Liver (tissue), 9 donors: ENCODE results near the gene ARL4D. TPM values are rescaled to one million over a fixed set of nuclear protein-coding genes. Genes with fewer than 3 reads are reported as not detected.

Experiments
- DNase-seq: peaks from one replicate; pipeline ENCODE4 v3.0.0-alpha.2; 2017; ENCODE audit warnings: low spot score
- H3K27ac ChIP-seq, 2 donors: one replicate each; pipeline ENCODE4 v1.7.0; 2013; ENCODE audit warnings: inconsistent platforms in 2 of 2, low read length in 2 of 2, control low read depth in 1 of 2, low read depth in 1 of 2, mild to moderate bottlenecking in 1 of 2
- H3K27me3 ChIP-seq, 4 donors: one replicate each; pipeline versions ENCODE4 v1.6.1 to v1.7.0; 2013; ENCODE audit warnings: low read length in 3 of 4, inconsistent platforms in 1 of 4, mild to moderate bottlenecking in 1 of 4, moderate library complexity in 1 of 4; ENCODE audit not compliant: control insufficient read depth in 4 of 4, insufficient read depth in 4 of 4
- H3K36me3 ChIP-seq, 4 donors: one replicate each; pipeline versions ENCODE4 v1.6.1 to v1.7.0; 2013; ENCODE audit warnings: low read length in 3 of 4, mild to moderate bottlenecking in 3 of 4, low read depth in 1 of 4, moderate library complexity in 1 of 4; ENCODE audit not compliant: control insufficient read depth in 4 of 4, insufficient read depth in 3 of 4
- H3K4me1 ChIP-seq, 4 donors: one replicate each; pipeline versions ENCODE4 v1.6.1 to v1.7.0; 2013; ENCODE audit warnings: low read length in 3 of 4, mild to moderate bottlenecking in 3 of 4, moderate library complexity in 1 of 4; ENCODE audit not compliant: control insufficient read depth in 4 of 4, insufficient read depth in 4 of 4
- H3K4me3 ChIP-seq, 3 donors: one replicate each; pipeline versions ENCODE4 v1.6.1 to v1.7.0; 2013; ENCODE audit warnings: low read length in 3 of 3, control low read depth in 1 of 3, low read depth in 1 of 3, mild to moderate bottlenecking in 1 of 3
- H3K9ac ChIP-seq, 2 donors: one replicate each; pipeline ENCODE4 v1.7.0; 2013; ENCODE audit warnings: low read length in 2 of 2, mild to moderate bottlenecking in 2 of 2, moderate library complexity in 2 of 2, control low read depth in 1 of 2, low read depth in 1 of 2
- H3K9me3 ChIP-seq, 4 donors: one replicate each; pipeline versions ENCODE4 v1.6.1 to v1.7.0; 2013; ENCODE audit warnings: low read length in 3 of 4; ENCODE audit not compliant: control insufficient read depth in 4 of 4
- ATF3 ChIP-seq: IDR thresholded peaks from 2 replicates; pipeline ENCODE4 v1.6.1; 2016; ENCODE audit warnings: antibody characterized with exemption
- CTCF ChIP-seq: fragments of 150-350 bp; IDR thresholded peaks from 2 replicates; pipeline ENCODE4 v1.5.1; 2017; ENCODE audit warnings: improper control_type of control experiment, low read depth, low read length; ENCODE audit not compliant: missing input control
- EGR1 ChIP-seq, 2 donors: IDR thresholded peaks; 2 replicates each; pipeline ENCODE4 v1.6.1; 2016 to 2018; ENCODE audit warnings: antibody characterized with exemption in 2 of 2, low read depth in 2 of 2
- FOXA1 ChIP-seq: IDR thresholded peaks from 2 replicates; pipeline ENCODE4 v1.6.1; 2016; ENCODE audit warnings: antibody characterized with exemption
- FOXA2 ChIP-seq: IDR thresholded peaks from 2 replicates; pipeline ENCODE4 v1.6.1; 2016; ENCODE audit warnings: antibody characterized with exemption
- GABPA ChIP-seq, 2 donors: IDR thresholded peaks in 1 of 2; conservative IDR thresholded peaks in 1 of 2; 2 replicates each; pipeline ENCODE4 v1.6.1; 2016; ENCODE audit warnings: antibody characterized with exemption in 2 of 2, mild to moderate bottlenecking in 1 of 2, moderate library complexity in 1 of 2
- HNF4G ChIP-seq: IDR thresholded peaks from 2 replicates; pipeline ENCODE4 v1.6.1; 2016; ENCODE audit warnings: antibody characterized with exemption
- JUND ChIP-seq, 2 donors: IDR thresholded peaks; 2 replicates each; pipeline ENCODE4 v1.6.1; 2016; ENCODE audit warnings: antibody characterized with exemption in 2 of 2
- MAX ChIP-seq: IDR thresholded peaks from 2 replicates; pipeline ENCODE4 v1.6.1; 2016; ENCODE audit warnings: antibody characterized with exemption
- NR2F2 ChIP-seq: IDR thresholded peaks from 2 replicates; pipeline ENCODE4 v1.6.1; 2016; ENCODE audit warnings: antibody characterized with exemption
- RAD21 ChIP-seq, 2 donors: IDR thresholded peaks; 2 replicates each; pipeline ENCODE4 v1.6.1; 2016; ENCODE audit warnings: antibody characterized with exemption in 2 of 2, mild to moderate bottlenecking in 2 of 2
- REST ChIP-seq: IDR thresholded peaks from 2 replicates; pipeline ENCODE4 v1.6.1; 2016; ENCODE audit warnings: antibody characterized with exemption, mild to moderate bottlenecking
- TAF1 ChIP-seq: conservative IDR thresholded peaks from 2 replicates; pipeline ENCODE4 v1.6.1; 2016; ENCODE audit warnings: antibody characterized with exemption, mild to moderate bottlenecking
- ZBTB33 ChIP-seq: IDR thresholded peaks from 2 replicates; pipeline ENCODE4 v1.6.1; 2016; ENCODE audit warnings: antibody characterized with exemption
- WGBS: extraction: QIAGEN DNeasy Blood & Tissue Kit; methylation state at CpG from one replicate; pipeline ENCODE4 v1.1.7; 2013; 5-methylcytosine and 5-hydroxymethylcytosine counted together
- polyA plus RNA-seq, 2 donors: library from polyadenylated mRNA; stranded (reverse) in 1 of 2; unstranded in 1 of 2; fragments of 200-250 nt in 1 of 2; fragments of >200 nt in 1 of 2; fragmentation: Nextera tagmentation in 1 of 2; extraction: Ambion mirVana in 1 of 2; gene quantifications; one replicate each; pipeline versions ENCODE4 v1.2.1 to v1.2.3, GENCODE V29; 2013 to 2015
- total RNA-seq, 2 donors: library from RNA; depleted of rRNA; stranded (reverse); fragments of >200 nt; gene quantifications; one replicate each; pipeline ENCODE4 v1.2.3, GENCODE V29; 2014
- donor health status: healthy.
- donor health status: healthy.
- donor health status: healthy.
- donor health status: healthy.
- donor health status: healthy.

The ARL4D gene
- total and polyA plus RNA-seq, 4 donors = 13.6 to 39.2 (median 17.6) TPM

- H3K4me3 ChIP-seq = peak overlapping the region in 1 of 3 donors; percentile 12
- H3K4me1 ChIP-seq = peaks cover 2 to 25% (median 12%) of the 10 kb centered on the region in 4 donors
- H3K27me3 ChIP-seq = no peaks in the 10 kb centered on the region
- peak overlapping the region; percentile 80 to 84 for H3K27ac ChIP-seq
- 75% methylated on average over 6 of the region's 6 CpGs for WGBS
- H3K9ac ChIP-seq = peak overlapping the region in 1 of 2 donors; percentile 31
- no peak for DNase-seq
- H3K36me3 ChIP-seq = peaks cover 0 to 4% (median 0%) of the 10 kb centered on the region in 4 donors
- no peak for TF ChIP-seq ATF3
- TF ChIP-seq GABPA (IDR thresholded peaks at IDR 0.05 in 1 of 2, conservative IDR thresholded peaks at IDR 0.05 in 1 of 2) = no peak
- TF ChIP-seq FOXA1 = no peak
- no peak for TF ChIP-seq HNF4G
- TF ChIP-seq FOXA2 = no peak
- TF ChIP-seq EGR1 (IDR thresholded peaks at IDR 0.05; ENCODE audit: low read depth in 2 of 2) = no peak
- TF ChIP-seq CTCF = no peak
- no peak for TF ChIP-seq REST
- no peak for TF ChIP-seq MAX
- no peak for TF ChIP-seq NR2F2
- TF ChIP-seq ZBTB33 = no peak
- no peak for TF ChIP-seq JUND (IDR thresholded peaks at IDR 0.05)
- TF ChIP-seq RAD21 (IDR thresholded peaks at IDR 0.05) = no peak
- TF ChIP-seq TAF1 = no peak
- H3K9me3 ChIP-seq = no peaks in the 10 kb centered on the region
Measured at GRCh38 chr17:43402078-43402477, 3.3 kb downstream of the ARL4D start.

GRCh38 chr17:43402567-43402966 lies 3.8 kb downstream of the ARL4D start:
- DNase-seq = no peak
- H3K9me3 ChIP-seq = no peaks in the 10 kb centered on the region
- H3K36me3 ChIP-seq = peaks cover 0 to 4% (median 0%) of the 10 kb centered on the region in 4 donors
- 86% methylated on average over 3 of the region's 3 CpGs for WGBS
- H3K9ac ChIP-seq = no peak overlapping the region
- no peak overlapping the region for H3K4me3 ChIP-seq
- no peaks in the 10 kb centered on the region for H3K27me3 ChIP-seq
- peak overlapping the region; percentile 80 to 84 for H3K27ac ChIP-seq
- H3K4me1 ChIP-seq = peaks cover 2 to 25% (median 12%) of the 10 kb centered on the region in 4 donors
- TF ChIP-seq RAD21 (IDR thresholded peaks at IDR 0.05) = peak in 1 of 2 donors; percentile 5
- no peak for TF ChIP-seq CTCF
